K562 (cell line): ENCODE measurements around the gene UBE2G2. TPM values are rescaled to one million over a fixed set of nuclear protein-coding genes. Genes with fewer than 3 reads are reported as not detected.

Experiments
- BCOR ChIP-seq: fragments of 450-650 bp; IDR thresholded peaks from 2 replicates; pipeline ENCODE4 v1.6.1; 2016
- CAMTA2 ChIP-seq: fragments of 250-450 bp; sonication (Bioruptor Pico); conservative IDR thresholded peaks from 2 replicates; pipeline ENCODE4 v1.5.1; 2022
- ETS2 ChIP-seq: IDR thresholded peaks from 2 replicates; pipeline ENCODE4 v1.6.1; 2016; ENCODE audit warnings: borderline replicate concordance, missing genetic modification characterization, mild to moderate bottlenecking, moderate library complexity, missing compliant biosample characterization; ENCODE audit not compliant: poor library complexity, severe bottlenecking
- FUS ChIP-seq: fragments of 200-400 bp; formaldehyde crosslinking; optimal IDR thresholded peaks from 2 replicates; pipeline ENCODE3; 2017; ENCODE audit warnings: low read depth, low read length
- MLLT1 ChIP-seq, 2 experiments: fragments of 450-650 bp; IDR thresholded peaks; 2 replicates each; pipeline ENCODE4 v1.6.1; 2016
- MTA3 ChIP-seq: fragments of 450-650 bp; formaldehyde crosslinking; IDR thresholded peaks from 2 replicates; pipeline ENCODE4 v1.6.1; 2017; ENCODE audit warnings: mild to moderate bottlenecking, borderline replicate concordance
- MXI1 ChIP-seq: IDR thresholded peaks from 2 replicates; pipeline ENCODE4 v1.6.1; 2011; ENCODE audit warnings: low read depth, mild to moderate bottlenecking, improper control_type of control experiment, low read length
- NR2C2 ChIP-seq, 2 experiments: fragments of 200-800 bp in 1 of 2; sonication (Bioruptor generic) in 1 of 2; sonication (generic) in 1 of 2; formaldehyde crosslinking in 1 of 2; IDR thresholded peaks; 2 replicates each; pipeline versions ENCODE4 v1.6.1 to v1.8.0; 2016 to 2022; ENCODE audit warnings: mild to moderate bottlenecking in 1 of 2, missing compliant biosample characterization in 1 of 2, missing genetic modification characterization in 1 of 2, missing genetic modification reagents in 1 of 2
- PYGO2 ChIP-seq: fragments of 450-650 bp; IDR thresholded peaks from 2 replicates; pipeline ENCODE4 v1.6.1; 2016; ENCODE audit warnings: mild to moderate bottlenecking, missing genetic modification characterization, moderate library complexity, missing compliant biosample characterization
- TAL1 ChIP-seq: fragments of 450-650 bp; IDR thresholded peaks from 2 replicates; pipeline ENCODE4 v1.6.1; 2016; ENCODE audit warnings: mild to moderate bottlenecking
- TEAD2 ChIP-seq: fragments of 450-650 bp; IDR thresholded peaks from 2 replicates; pipeline ENCODE4 v1.6.1; 2016; ENCODE audit warnings: missing genetic modification characterization, control low read depth, missing compliant biosample characterization
- TOE1 ChIP-seq, 2 experiments: fragments of 450-650 bp in 1 of 2; sonication (generic) in 1 of 2; formaldehyde crosslinking in 1 of 2; IDR thresholded peaks; 2 replicates each; pipeline versions ENCODE4 v1.7.1 to v1.8.0; 2016 to 2022; ENCODE audit warnings: borderline replicate concordance in 2 of 2, mild to moderate bottlenecking in 2 of 2, antibody characterized with exemption in 1 of 2, inconsistent platforms in 1 of 2, low read depth in 1 of 2, missing genetic modification reagents in 1 of 2, moderate library complexity in 1 of 2
- TRIM25 ChIP-seq: fragments of 450-650 bp; IDR thresholded peaks from 2 replicates; pipeline ENCODE4 v1.7.0; 2016; ENCODE audit warnings: borderline replicate concordance
- VEZF1 ChIP-seq: fragments of 200-800 bp; sonication (Bioruptor generic); IDR thresholded peaks from 2 replicates; pipeline ENCODE4 v1.6.1; 2017; ENCODE audit warnings: missing genetic modification characterization, missing compliant biosample characterization
- ZNF175 ChIP-seq: fragments of 200-800 bp; sonication (Bioruptor generic); IDR thresholded peaks from 2 replicates; pipeline ENCODE4 v1.6.1; 2016; ENCODE audit warnings: low read depth, mild to moderate bottlenecking, missing genetic modification characterization, missing compliant biosample characterization
- ZNF224 ChIP-seq: sonication (generic); formaldehyde crosslinking; IDR thresholded peaks from 2 replicates; pipeline ENCODE4 v1.8.0; 2022; ENCODE audit warnings: mild to moderate bottlenecking, missing genetic modification reagents
- ZNF263 ChIP-seq: sonication (generic); formaldehyde crosslinking; IDR thresholded peaks from 2 replicates; pipeline ENCODE4 v1.8.0; 2022; ENCODE audit warnings: mild to moderate bottlenecking, missing genetic modification reagents, borderline replicate concordance
- ZNF408 ChIP-seq: fragments of 250-450 bp; sonication (Bioruptor Pico); IDR thresholded peaks from 2 replicates; pipeline ENCODE4 v1.4.0; 2020; ENCODE audit warnings: low read depth, mild to moderate bottlenecking, moderate library complexity
- polyA plus RNA-seq, 8 experiments: library from polyadenylated mRNA; depleted of rRNA in 4 of 8; stranded (reverse) in 5 of 8; unstranded in 3 of 8; fragments of >200 nt; fragmentation: Nextera tagmentation in 2 of 8; fragmentation: Illumina TruSeq in 1 of 8; extraction: Ambion mirVana in 2 of 8; extraction: Trizol in 1 of 8; gene quantifications; 2 replicates each; pipeline versions ENCODE4 v1.2.1 to v1.2.3, GENCODE V29; 2011 to 2014; ENCODE audit warnings: inconsistent platforms in 1 of 8, missing spikeins in 1 of 8
- total RNA-seq, 7 experiments: library from RNA; depleted of rRNA in 6 of 7; stranded (reverse); fragments of >200 nt in 6 of 7; fragmentation: Illumina TruSeq in 2 of 7; extraction: Trizol in 2 of 7; gene quantifications; 2 replicates each; pipeline versions ENCODE4 v1.2.1 to v1.2.3, GENCODE V29; 2011 to 2021; ENCODE audit warnings: low replicate concordance in 1 of 7

Gene UBE2G2
- total and polyA plus RNA-seq, 9 of the 15 experiments (the other 6 are each of a cell fraction or from before 2014, with no cell fraction given), result 47.5 to 225 (median 140) TPM

GRCh38 chr21:44845418-44846223 lies 44.0 kb upstream of the UBE2G2 start (continued):
- TF ChIP-seq VEZF1 (CRISPR knock-in tag) (peak; percentile 35), TEAD2 (peak; percentile 86; the same call in 1 of the 2 replicates), NR2C2 (CRISPR knock-in tag; IDR thresholded peaks at IDR 0.05) (no peak), NR2C2 (tag; IDR thresholded peaks at IDR 0.05) (peak; percentile 60), MTA3 (0 out of 2 replicates have a peak, but pooled peaks have one; percentile 56), TAL1 (0 out of 2 replicates have a peak, but pooled peaks have one; percentile 3), ZNF224 (CRISPR knock-in tag) (no peak), ZNF263 (CRISPR knock-in tag) (peak; percentile 73), CAMTA2 (no peak), TRIM25 (no peak), TOE1 (IDR thresholded peaks at IDR 0.05; ENCODE audit: borderline replicate concordance) (0 out of 2 replicates have a peak, but pooled peaks have one; percentile 47), TOE1 (CRISPR knock-in tag; IDR thresholded peaks at IDR 0.05; ENCODE audit: borderline replicate concordance, low read depth) (no peak), MLLT1 (IDR thresholded peaks at IDR 0.05) (no peak), ZNF175 (CRISPR knock-in tag) (no peak), BCOR (peak; percentile 67; the same call in 1 of the 2 replicates), ZNF408 (CRISPR knock-in tag) (no peak), PYGO2 (peak; percentile 83), FUS (no peak), ETS2 (tag) (no peak), MXI1 (no peak)
